ENCODE measurements around the gene GIPC1.

Gene GIPC1

DNA sequence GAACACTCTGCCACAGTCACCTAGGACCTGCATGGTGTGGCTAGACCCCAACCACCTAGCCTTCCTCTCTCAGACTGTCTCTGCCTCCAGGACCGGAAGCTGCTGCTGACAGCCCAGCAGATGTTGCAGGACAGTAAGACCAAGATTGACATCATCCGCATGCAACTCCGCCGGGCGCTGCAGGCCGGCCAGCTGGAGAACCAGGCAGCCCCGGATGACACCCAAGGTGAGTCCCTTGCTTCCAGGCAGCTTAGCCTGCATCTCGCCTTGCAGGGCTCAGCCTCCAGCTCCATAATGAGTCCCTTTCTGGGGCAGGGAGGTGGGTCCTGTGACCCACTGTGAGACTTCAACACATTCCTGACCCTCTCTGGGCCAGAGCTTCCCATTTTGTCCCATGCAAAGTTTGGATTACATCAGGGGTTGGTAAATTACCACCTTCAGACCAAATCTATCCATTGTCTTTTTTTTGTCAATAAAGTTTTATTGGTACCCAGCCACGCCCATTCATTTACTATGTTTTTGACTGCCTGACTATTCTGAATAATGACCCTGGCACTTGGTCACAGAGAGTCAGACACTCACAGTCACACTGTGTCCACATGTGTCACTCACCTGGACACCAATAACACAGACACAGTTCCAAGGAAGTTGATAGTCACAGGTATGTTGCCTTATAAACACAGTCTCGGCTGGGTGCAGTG, 49.4 kb downstream of the GIPC1 start:
- no peaks in the 10 kb centered on the region for H3K27me3 ChIP-seq (ENCODE audit: control insufficient read depth, insufficient read depth, low read length)
- peaks cover 25% of the 10 kb centered on the region for H3K36me3 ChIP-seq (ENCODE audit: control insufficient read depth, insufficient read depth, low read length)
- H3K4me1 ChIP-seq (ENCODE audit: control insufficient read depth, insufficient read depth, low read length), result no peaks in the 10 kb centered on the region
- H3K9ac ChIP-seq (ENCODE audit: low read length), result no peak overlapping the region
- H3K9me3 ChIP-seq (ENCODE audit: control insufficient read depth, low read length), result no peaks in the 10 kb centered on the region
- no peak overlapping the region for H3K4me3 ChIP-seq (ENCODE audit: low read length)

DNA sequence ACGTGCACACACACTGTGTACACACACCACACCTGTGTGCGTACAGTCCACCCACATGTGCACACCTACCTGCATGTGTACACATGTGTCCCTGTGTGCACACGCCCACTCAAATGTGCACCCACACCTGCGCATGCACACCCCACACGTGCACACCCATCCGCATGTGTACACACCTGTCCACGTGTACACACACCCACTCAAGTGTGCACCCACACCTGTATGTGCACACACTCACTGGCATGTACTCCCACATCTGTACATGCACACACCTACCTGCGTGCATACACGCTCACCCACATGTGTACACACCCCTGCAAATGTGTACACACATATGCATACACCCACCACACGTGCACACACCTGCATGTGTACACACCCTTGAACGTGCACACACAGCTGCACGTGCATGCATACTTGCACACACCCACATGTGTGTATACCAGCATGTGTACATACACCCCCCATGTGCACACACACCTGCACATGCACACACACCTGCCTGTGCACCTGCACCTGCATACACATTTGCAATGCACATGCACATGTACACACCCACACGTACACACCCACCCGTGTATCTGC, 52.2 kb downstream of the GIPC1 start:
- Histone ChIP-seq H3K4me3 (ENCODE audit: low read length) (no peak overlapping the region), H3K4me1 (ENCODE audit: control insufficient read depth, insufficient read depth, low read length) (peaks cover 8% of the 10 kb centered on the region), H3K27me3 (ENCODE audit: control insufficient read depth, insufficient read depth, low read length) (no peaks in the 10 kb centered on the region), H3K9ac (ENCODE audit: low read length) (no peak overlapping the region), H3K36me3 (ENCODE audit: control insufficient read depth, insufficient read depth, low read length) (peaks cover 25% of the 10 kb centered on the region), H3K9me3 (ENCODE audit: control insufficient read depth, low read length) (no peaks in the 10 kb centered on the region)

DNA sequence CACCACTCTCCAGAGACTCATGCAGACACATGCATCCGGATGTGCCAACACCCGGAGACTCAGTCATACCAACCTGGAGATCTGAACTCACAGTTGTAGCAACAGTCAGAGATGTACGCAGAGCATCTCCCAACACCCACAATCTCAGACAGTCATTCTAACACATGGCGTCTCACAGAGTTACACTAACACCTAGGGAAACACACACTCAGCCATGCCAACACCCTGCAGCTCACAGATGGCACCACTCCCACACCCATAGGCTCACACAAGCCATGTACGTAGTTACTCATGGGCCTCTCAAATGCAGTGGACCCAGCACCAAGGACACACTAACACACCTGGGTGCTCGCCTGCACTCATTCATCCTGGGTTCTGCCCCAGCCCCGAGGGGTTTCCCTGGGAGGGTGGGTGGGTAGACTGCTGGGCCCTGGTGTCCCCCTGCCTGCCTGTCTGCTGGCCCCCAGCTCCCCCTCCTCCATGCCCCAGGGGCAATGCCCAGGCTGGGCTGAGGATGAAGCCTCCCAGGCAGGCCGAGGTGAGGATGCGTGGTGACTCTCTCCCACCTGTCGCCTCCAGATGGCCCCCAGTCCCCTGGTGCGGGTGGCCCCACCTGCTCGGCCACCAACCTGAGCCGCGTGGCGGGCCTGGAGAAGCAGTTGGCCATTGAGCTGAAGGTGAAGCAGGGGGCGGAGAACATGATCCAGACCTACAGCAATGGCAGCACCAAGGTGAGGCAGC, 52.9 kb downstream of the GIPC1 start:
- Histone ChIP-seq H3K27me3 (ENCODE audit: control insufficient read depth, insufficient read depth, low read length) (no peaks in the 10 kb centered on the region), H3K4me1 (ENCODE audit: control insufficient read depth, insufficient read depth, low read length) (peaks cover 8% of the 10 kb centered on the region), H3K36me3 (ENCODE audit: control insufficient read depth, insufficient read depth, low read length) (peaks cover 25% of the 10 kb centered on the region), H3K9ac (ENCODE audit: low read length) (no peak overlapping the region), H3K4me3 (ENCODE audit: low read length) (no peak overlapping the region), H3K9me3 (ENCODE audit: control insufficient read depth, low read length) (no peaks in the 10 kb centered on the region)

DNA sequence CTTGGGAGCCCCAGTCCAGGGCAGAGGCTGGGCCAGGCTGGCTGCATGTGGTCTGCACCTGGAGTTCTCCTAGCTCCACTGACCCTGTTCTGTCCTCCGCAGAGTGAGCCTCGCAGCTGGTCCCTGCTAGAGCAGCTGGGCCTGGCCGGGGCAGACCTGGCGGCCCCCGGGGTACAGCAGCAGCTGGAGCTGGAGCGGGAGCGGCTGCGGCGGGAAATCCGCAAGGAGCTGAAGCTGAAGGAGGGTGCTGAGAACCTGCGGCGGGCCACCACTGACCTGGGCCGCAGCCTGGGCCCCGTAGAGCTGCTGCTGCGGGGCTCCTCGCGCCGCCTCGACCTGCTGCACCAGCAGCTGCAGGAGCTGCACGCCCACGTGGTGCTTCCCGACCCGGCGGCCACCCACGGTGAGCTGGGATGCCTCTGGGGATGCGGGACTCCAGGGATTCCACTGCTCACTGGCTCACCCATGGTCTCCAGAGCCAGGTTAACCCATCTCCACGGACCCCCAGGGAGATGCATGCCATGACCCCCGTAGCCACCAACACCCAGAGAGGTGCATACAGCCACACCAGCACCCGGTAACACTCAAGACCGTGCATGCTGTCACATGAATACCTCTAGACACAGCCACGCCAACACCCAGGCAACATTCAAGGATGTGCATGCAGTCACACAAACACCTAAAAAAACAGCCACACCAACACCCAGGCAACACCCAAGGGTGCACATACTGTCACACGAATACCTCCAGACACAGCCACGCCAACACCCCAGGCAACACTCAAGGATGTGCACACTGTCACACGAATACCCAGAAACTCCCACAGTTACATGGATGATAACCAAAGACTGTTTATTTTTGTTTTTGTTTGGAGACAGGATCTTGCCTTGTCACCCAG, 54.6 kb downstream of the GIPC1 start:
- Histone ChIP-seq H3K27me3 (ENCODE audit: control insufficient read depth, insufficient read depth, low read length) (no peaks in the 10 kb centered on the region), H3K4me1 (ENCODE audit: control insufficient read depth, insufficient read depth, low read length) (peaks cover 8% of the 10 kb centered on the region), H3K4me3 (ENCODE audit: low read length) (no peak overlapping the region), H3K9me3 (ENCODE audit: control insufficient read depth, low read length) (no peaks in the 10 kb centered on the region), H3K9ac (ENCODE audit: low read length) (no peak overlapping the region), H3K36me3 (ENCODE audit: control insufficient read depth, insufficient read depth, low read length) (peaks cover 20% of the 10 kb centered on the region)

DNA sequence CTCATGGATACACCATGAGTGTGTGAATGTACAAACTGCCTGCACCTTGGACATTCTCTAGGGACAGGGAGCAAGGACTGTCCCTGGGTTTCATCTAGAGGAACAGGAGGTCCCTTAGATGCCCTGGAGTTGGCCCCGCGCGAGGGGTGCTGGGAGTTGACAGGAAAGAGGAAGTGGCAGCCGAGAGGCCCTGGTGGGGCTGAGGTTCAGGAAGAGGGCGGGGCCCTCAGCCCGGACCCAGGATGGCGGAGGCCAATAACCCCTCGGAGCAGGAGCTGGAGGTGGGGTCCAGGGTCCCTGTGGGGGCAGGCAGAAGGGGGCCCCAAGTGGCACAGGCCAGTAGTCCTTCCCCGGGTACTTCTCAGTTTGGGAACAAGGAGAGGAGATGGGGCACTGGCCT, 55.9 kb downstream of the GIPC1 start:
- no peak overlapping the region for H3K4me3 ChIP-seq (ENCODE audit: low read length)
- peaks cover 16% of the 10 kb centered on the region for H3K36me3 ChIP-seq (ENCODE audit: control insufficient read depth, insufficient read depth, low read length)
- no peaks in the 10 kb centered on the region for H3K9me3 ChIP-seq (ENCODE audit: control insufficient read depth, low read length)
- peaks cover 15% of the 10 kb centered on the region for H3K4me1 ChIP-seq (ENCODE audit: control insufficient read depth, insufficient read depth, low read length)
- H3K9ac ChIP-seq (ENCODE audit: low read length), result peak overlapping the region; percentile 50
- no peaks in the 10 kb centered on the region for H3K27me3 ChIP-seq (ENCODE audit: control insufficient read depth, insufficient read depth, low read length)

DNA sequence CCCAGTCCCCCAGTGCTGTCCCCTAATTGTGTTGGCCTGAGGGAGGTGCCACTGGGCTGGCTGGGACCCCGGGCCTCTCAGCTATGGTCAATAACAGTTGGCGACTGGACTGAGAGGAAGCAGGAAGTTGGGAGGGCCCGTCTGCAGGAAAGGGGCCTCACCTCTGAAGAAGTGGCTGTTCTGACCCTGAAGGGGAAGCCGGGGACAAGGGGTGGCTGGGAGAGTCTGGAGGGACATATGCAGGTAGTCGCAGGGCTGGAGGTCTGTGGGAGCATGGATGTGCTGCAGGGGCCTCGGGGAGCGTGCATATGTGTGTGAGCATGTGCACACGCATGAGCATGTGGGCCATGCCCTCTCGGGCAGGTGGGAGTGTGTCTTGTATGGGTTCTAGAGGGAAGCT, 56.9 kb downstream of the GIPC1 start:
- H3K4me1 ChIP-seq (ENCODE audit: control insufficient read depth, insufficient read depth, low read length), result peaks cover 25% of the 10 kb centered on the region
- H3K4me3 ChIP-seq (ENCODE audit: low read length), result no peak overlapping the region
- no peak overlapping the region for H3K9ac ChIP-seq (ENCODE audit: low read length)
- H3K27me3 ChIP-seq (ENCODE audit: control insufficient read depth, insufficient read depth, low read length), result no peaks in the 10 kb centered on the region
- no peaks in the 10 kb centered on the region for H3K9me3 ChIP-seq (ENCODE audit: control insufficient read depth, low read length)
- peaks cover 8% of the 10 kb centered on the region for H3K36me3 ChIP-seq (ENCODE audit: control insufficient read depth, insufficient read depth, low read length)

DNA sequence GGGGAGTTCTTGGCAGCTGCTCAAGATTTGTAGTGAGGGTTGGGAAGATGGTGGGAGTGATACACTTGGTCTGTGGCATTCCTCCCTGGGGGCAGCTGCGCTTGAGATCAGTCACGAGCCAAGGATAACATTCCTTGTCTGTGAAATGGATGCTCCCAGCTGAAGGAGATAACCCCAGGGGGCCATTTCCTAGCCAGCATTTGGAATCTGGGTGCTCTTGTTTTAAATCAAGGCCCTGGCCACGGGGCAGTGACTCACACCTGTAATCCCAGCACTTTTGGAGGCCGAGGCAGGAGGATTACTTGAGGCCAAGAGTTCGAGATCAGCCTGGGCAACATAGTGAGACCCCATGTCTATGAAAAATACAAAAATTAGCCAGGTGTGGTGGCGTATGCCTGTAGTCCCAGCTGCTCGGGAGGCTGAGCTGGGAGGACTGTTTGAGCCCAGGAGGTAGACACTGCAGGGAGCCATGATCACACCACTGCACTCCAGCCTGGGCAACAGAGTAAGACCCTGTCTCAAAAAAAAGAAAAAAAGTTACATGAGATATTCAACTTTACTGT, 58.3 kb downstream of the GIPC1 start:
- H3K9me3 ChIP-seq (ENCODE audit: control insufficient read depth, low read length), result no peaks in the 10 kb centered on the region
- peaks cover 30% of the 10 kb centered on the region for H3K4me1 ChIP-seq (ENCODE audit: control insufficient read depth, insufficient read depth, low read length)
- H3K27me3 ChIP-seq (ENCODE audit: control insufficient read depth, insufficient read depth, low read length), result no peaks in the 10 kb centered on the region
- no peak overlapping the region for H3K9ac ChIP-seq (ENCODE audit: low read length)
- H3K4me3 ChIP-seq (ENCODE audit: low read length), result no peak overlapping the region
- H3K36me3 ChIP-seq (ENCODE audit: control insufficient read depth, insufficient read depth, low read length), result no peaks in the 10 kb centered on the region

DNA sequence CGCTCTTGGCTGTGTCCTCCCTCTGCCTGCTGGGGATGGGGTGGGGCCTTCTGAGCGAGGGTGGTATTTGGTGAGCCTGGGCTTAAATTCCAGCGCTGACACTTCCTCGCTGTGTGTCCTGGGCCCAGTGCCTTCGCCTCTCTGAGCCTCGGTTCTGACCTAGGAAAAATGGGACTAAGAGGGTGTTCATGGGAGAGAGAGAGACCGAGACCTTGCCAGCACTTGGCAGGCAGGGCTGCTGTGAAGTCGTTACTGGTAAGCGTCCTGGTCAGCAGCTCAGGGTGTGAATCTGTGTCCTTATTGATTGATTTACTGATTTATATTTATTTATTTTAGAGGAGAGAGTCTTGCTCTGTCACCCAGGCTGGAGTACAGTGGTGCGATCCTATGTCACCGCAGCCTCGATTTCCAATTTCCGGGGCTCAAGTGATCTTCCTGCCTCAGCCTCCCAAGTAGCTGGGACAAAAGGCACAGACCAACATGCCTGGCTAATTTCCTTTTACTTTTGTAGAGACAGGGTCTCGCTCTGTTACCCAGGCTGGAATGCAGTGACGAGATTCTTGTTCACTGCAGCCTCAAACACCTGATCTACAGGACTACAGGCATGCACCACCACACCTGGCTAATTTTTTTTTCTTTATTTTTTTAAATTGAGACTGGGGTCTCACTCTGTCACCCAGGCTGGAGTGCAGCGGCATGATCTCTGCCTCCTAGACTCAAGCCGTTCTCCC, 60.4 kb downstream of the GIPC1 start:
- Histone ChIP-seq H3K27me3 (ENCODE audit: control insufficient read depth, insufficient read depth, low read length) (no peaks in the 10 kb centered on the region), H3K4me3 (ENCODE audit: low read length) (peak overlapping the region; percentile 40), H3K9me3 (ENCODE audit: control insufficient read depth, low read length) (no peaks in the 10 kb centered on the region), H3K9ac (ENCODE audit: low read length) (peak overlapping the region; percentile 80), H3K4me1 (ENCODE audit: control insufficient read depth, insufficient read depth, low read length) (peaks cover 29% of the 10 kb centered on the region), H3K36me3 (ENCODE audit: control insufficient read depth, insufficient read depth, low read length) (no peaks in the 10 kb centered on the region)

DNA sequence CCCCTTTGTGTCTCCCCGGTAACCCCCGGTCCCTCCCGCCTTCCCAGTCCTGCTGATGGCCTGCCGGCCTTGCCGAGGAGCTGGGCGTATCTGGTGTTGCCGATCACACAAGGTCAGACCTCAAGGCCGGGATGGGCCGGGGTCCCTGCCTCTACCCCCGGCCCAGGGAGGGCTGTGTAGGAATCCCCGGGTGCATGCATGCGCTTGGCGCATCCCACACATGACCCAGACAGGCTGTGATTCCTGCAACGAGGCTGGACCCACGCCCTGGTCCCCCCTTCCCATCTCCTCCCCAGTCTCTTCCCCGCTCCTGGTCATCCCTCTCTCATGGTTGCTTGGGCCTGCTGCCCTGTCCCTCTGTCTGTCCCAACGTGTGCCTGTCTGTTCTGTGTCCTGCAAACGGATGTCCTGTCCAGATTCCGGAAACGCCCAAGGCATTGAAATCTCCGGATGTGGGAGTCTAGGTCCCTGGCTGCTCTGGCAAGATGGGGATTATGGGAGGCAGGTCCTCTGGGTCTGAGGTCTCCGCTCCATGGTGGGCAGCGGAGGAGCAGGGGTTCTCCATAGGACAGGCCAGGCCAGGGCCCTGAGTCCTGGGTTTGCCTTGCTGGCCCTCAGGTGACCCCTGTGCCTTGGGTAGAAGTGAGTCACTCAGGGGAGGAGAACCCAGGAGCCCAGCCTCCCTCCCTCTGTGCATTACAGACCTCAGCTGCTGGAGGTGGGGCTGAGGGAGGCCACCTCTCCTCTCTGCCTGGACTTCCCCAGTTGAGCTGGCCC, 61.2 kb downstream of the GIPC1 start:
- H3K4me3 ChIP-seq (ENCODE audit: low read length), result peak overlapping the region; percentile 40
- H3K4me1 ChIP-seq (ENCODE audit: control insufficient read depth, insufficient read depth, low read length), result peaks cover 22% of the 10 kb centered on the region
- H3K9ac ChIP-seq (ENCODE audit: low read length), result peak overlapping the region; percentile 80
- no peaks in the 10 kb centered on the region for H3K27me3 ChIP-seq (ENCODE audit: control insufficient read depth, insufficient read depth, low read length)
- no peaks in the 10 kb centered on the region for H3K9me3 ChIP-seq (ENCODE audit: control insufficient read depth, low read length)
- no peaks in the 10 kb centered on the region for H3K36me3 ChIP-seq (ENCODE audit: control insufficient read depth, insufficient read depth, low read length)

DNA sequence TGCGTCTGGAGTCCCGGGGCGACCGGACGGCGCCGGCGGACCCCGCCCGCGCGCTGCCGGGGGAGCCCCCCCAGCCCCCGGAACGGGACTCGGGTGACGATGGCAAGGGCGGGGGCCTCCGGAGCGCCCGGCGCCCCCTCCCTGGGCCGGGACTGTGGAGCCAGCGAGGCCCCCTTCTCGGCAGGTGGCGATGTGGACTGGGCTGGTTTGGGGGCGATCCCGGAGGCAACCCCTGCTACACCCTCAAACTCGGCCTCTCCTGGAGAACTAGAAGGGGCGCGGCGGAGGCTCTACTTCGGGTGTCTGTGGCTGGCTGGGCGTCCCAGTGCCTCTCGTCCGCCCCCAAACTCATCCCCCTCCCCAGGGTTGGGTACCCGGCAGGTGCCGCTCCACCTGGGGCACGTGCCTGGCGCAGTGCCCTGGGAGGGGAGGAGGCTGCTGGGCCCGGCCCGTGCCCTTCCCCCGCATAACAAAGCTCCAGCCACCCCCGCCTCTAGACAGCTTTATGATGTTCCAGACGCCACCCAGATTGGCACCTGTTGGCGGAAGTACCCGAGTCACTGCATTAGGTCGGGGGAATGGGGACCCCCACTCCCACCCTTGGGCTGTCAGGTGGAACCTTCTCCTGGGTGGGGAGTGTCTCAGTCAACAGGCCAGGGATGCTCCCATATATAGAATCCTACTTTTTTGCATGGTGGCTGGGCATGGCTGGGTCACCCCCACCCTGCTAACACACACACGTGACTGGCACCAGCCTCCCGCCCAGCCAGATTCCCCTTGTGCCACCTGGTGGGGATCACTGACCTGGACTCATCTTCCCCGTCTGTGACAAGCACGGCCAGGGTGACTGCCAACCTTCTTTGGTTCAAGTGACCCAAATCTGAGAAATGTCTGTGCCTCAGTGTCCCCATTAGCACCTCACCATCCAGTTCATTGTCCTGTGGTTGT, 62.1 kb downstream of the GIPC1 start:
- Histone ChIP-seq H3K4me3 (ENCODE audit: low read length) (peak overlapping the region; percentile 40), H3K36me3 (ENCODE audit: control insufficient read depth, insufficient read depth, low read length) (no peaks in the 10 kb centered on the region), H3K4me1 (ENCODE audit: control insufficient read depth, insufficient read depth, low read length) (peaks cover 25% of the 10 kb centered on the region), H3K9me3 (ENCODE audit: control insufficient read depth, low read length) (no peaks in the 10 kb centered on the region), H3K27me3 (ENCODE audit: control insufficient read depth, insufficient read depth, low read length) (no peaks in the 10 kb centered on the region), H3K9ac (ENCODE audit: low read length) (peak overlapping the region; percentile 80)
